Left renal cortex interstitium (tissue), 4 donors: ENCODE results near the gene CCDC116. TPM values are rescaled to one million over a fixed set of nuclear protein-coding genes. Genes with fewer than 3 reads are reported as not detected.
"Not testable (repeated sequence)": the region's sequence is repeated elsewhere in the genome, so short reads cannot be mapped to it uniquely, and the experiment has no call there.

Source experiments
- DNase-seq, 4 donors: peaks; one replicate each; pipeline ENCODE4 v3.0.0-alpha.2; 2013; ENCODE audit warnings: low read depth in 4 of 4, low spot score in 2 of 4, missing footprints in 1 of 4
- polyA plus RNA-seq, 4 donors: library from polyadenylated mRNA; unstranded; fragments of 120-200 nt; gene quantifications; one replicate each; pipeline ENCODE4 v1.2.1, GENCODE V29; 2013; ENCODE audit not compliant: insufficient read length in 4 of 4

The CCDC116 gene
- polyA plus RNA-seq, 4 donors = 0.13 to 1.2 (median 0.66) TPM

GRCh38 chr22:21677606-21678443, 45.3 kb downstream of the CCDC116 start:
- no peak for DNase-seq

- DNase-seq = not testable (repeated sequence)
Measured at GRCh38 chr22:21678842-21679241, 46.3 kb downstream of the CCDC116 start.

- no peak for DNase-seq
Measured at GRCh38 chr22:21679383-21679782, 46.8 kb downstream of the CCDC116 start.

GRCh38 chr22:21680830-21681565, 48.4 kb downstream of the CCDC116 start:
- DNase-seq = no peak

GRCh38 chr22:21681566-21682370, 49.2 kb downstream of the CCDC116 start:
- no peak for DNase-seq

- DNase-seq = no peak
Measured at GRCh38 chr22:21682385-21683175, 50.0 kb downstream of the CCDC116 start.

- no peak for DNase-seq
Measured at GRCh38 chr22:21683401-21683811, 50.8 kb downstream of the CCDC116 start.

- DNase-seq = no peak
Measured at GRCh38 chr22:21684492-21685163, 52.1 kb downstream of the CCDC116 start.

- no peak for DNase-seq
Measured at GRCh38 chr22:21685164-21685513, 52.6 kb downstream of the CCDC116 start.

GRCh38 chr22:21686193-21686608, 53.6 kb downstream of the CCDC116 start:
- DNase-seq = no peak

Other genes starting within 250 kb of the CCDC116 start
- under 1 TPM in 1 of 4 donors, not detected in 3; 0.18 TPM for gene RIMBP3B, start 249.0 kb upstream of the CCDC116 start, polyA plus RNA-seq
- 10 to 100 TPM in 3 of 4 donors, 1 to 10 TPM in 1; 8.5 to 12.3 (median 10.7) TPM for gene HIC2, start 215.4 kb upstream of the CCDC116 start, polyA plus RNA-seq
- 1 to 10 TPM in 3 of 4 donors, under 1 TPM in 1; 0.59 to 2.4 (median 1.9) TPM for gene TMEM191C, start 165.4 kb upstream of the CCDC116 start, polyA plus RNA-seq
- gene RIMBP3C, start 81.3 kb upstream of the CCDC116 start, polyA plus RNA-seq = under 1 TPM; 0.29 to 0.39 (median 0.32) TPM
- gene UBE2L3, start 65.0 kb upstream of the CCDC116 start, polyA plus RNA-seq = 10 to 100 TPM; 52.6 to 62.0 (median 57.1) TPM
- gene YDJC, start 2.7 kb upstream of the CCDC116 start, polyA plus RNA-seq = 10 to 100 TPM in 3 of 4 donors, 1 to 10 TPM in 1; 9.3 to 21.9 (median 16.4) TPM
- gene SDF2L1, start 9.5 kb downstream of the CCDC116 start, polyA plus RNA-seq = 10 to 100 TPM; 12.8 to 25.2 (median 22.0) TPM
- 10 to 100 TPM; 33.7 to 50.7 (median 41.4) TPM for gene PPIL2, start 33.3 kb downstream of the CCDC116 start, polyA plus RNA-seq
- 10 to 100 TPM; 13.5 to 18.1 (median 15.6) TPM for gene YPEL1, start 103.0 kb downstream of the CCDC116 start, polyA plus RNA-seq
- 100 to 1,000 TPM; 118 to 128 (median 125) TPM for gene MAPK1, start 234.9 kb downstream of the CCDC116 start, polyA plus RNA-seq